Psoas muscle (tissue), 8 donors: ENCODE data around the gene PDK3. TPM values are rescaled to one million over a fixed set of nuclear protein-coding genes. Genes with fewer than 3 reads are reported as not detected.

ENCODE experiments used
- ATAC-seq, 4 donors: fragments of 200-7000 bp; cut with Tn5 transposase; one replicate each; pipeline ENCODE4 v1.9.1; 2020; ENCODE audit warnings: moderate library complexity in 3 of 4, mild to moderate bottlenecking in 2 of 4
- DNase-seq, 2 donors: peaks; one replicate each; pipeline ENCODE4 v3.0.0-alpha.2; 2020
- H3K27ac ChIP-seq: fragments of 200-600 bp; one replicate; pipeline ENCODE4 v1.8.0; 2022
- H3K27me3 ChIP-seq, 3 donors: fragments of 200-600 bp in 1 of 3; one replicate each; pipeline versions ENCODE4 v1.6.1 to v1.8.0; 2013 to 2022; ENCODE audit warnings: low read length in 2 of 3, mild to moderate bottlenecking in 2 of 3, moderate library complexity in 1 of 3; ENCODE audit not compliant: insufficient read depth in 3 of 3
- H3K36me3 ChIP-seq, 2 donors: fragments of 200-600 bp in 1 of 2; one replicate each; pipeline versions ENCODE4 v1.6.1 to v1.8.0; 2013 to 2022; ENCODE audit warnings: low read depth in 1 of 2, mild to moderate bottlenecking in 1 of 2, moderate library complexity in 1 of 2; ENCODE audit not compliant: insufficient read depth in 1 of 2
- H3K4me1 ChIP-seq: fragments of 200-600 bp; one replicate; pipeline ENCODE4 v1.8.0; 2022
- H3K4me3 ChIP-seq: fragments of 200-600 bp; one replicate; pipeline ENCODE4 v1.8.0; 2022; ENCODE audit warnings: mild to moderate bottlenecking
- H3K9me3 ChIP-seq: fragments of 200-600 bp; one replicate; pipeline ENCODE4 v1.8.0; 2022
- WGBS, 3 donors: extraction: QIAGEN DNeasy Blood & Tissue Kit; methylation state at CpG; one replicate each; pipeline versions ENCODE4 v1.1.6 to v1.1.7; 2013; 5-methylcytosine and 5-hydroxymethylcytosine counted together
- intact Hi-C, 2 donors: fragments of 100-400 bp; cut with DNase I; formaldehyde crosslinking; loops; one replicate each; pipeline versions ENCODE4 v1.11.0 to v1.14.2; 2022
- polyA plus RNA-seq, 3 donors: library from polyadenylated mRNA; stranded (reverse); fragments of 200-250 nt; gene quantifications; one replicate each; pipeline ENCODE4 v1.2.3, GENCODE V29; 2013
- total RNA-seq, 4 donors: library from RNA; stranded (reverse); fragmentation: NEBNext Ultra II Directional in 2 of 4; extraction: Animal tissue kit (Norgen Biotek cat#: 25700) in 2 of 4; gene quantifications; one replicate each; pipeline versions ENCODE4 v1.2.1 to v1.2.4, GENCODE V29; 2021 to 2023
- TF ChIP-seq, protein P1 (sequence below): fragments of 200-600 bp; IDR thresholded peaks from one replicate; pipeline ENCODE4 v1.8.0; 2022; ENCODE audit warnings: antibody characterized with exemption
- donor health status: healthy with polysubstance abuse.
- donor health status: DM: no; HTN: no; CAD: no; lungs with moderate emphysema.
- donor health status: Bipolar disorder and iron deficiency.
- donor health status: healthy.
- donor health status: DM: yes; HTN: yes; CAD: no.
- donor health status: DM: no; HTN: no; CAD: no.
- donor health status: DM: no; HTN: no; CAD: no.
- donor health status: DM: yes; HTN: yes; CAD: no.

The PDK3 gene
- total and polyA plus RNA-seq, 7 donors = 0.45 to 3.2 (median 1.7) TPM

DNA sequence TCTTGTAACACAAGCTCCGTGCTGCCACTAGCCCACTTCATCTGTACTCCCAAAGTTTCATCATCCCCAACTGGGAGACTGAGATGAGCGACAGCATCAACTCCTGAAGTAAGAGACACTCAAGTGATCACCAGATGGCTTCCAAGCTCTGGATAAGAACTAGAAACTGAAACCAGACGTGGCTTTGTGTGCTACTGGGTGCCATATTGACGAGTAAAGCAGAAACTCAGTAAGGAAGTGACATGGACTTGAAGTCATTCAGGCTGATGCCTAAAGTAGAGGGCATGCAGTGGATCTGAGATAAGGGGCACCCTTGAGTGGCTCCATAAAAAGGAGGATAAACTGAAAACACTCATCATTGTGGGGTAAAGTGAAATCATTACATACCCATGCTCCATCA is 109.7 kb downstream of the PDK3 start:
- intact Hi-C loops = no loop called here
- 61 to 94% (median 76%) methylated on average over 4 of the region's 4 CpGs for WGBS, 3 donors
- no peak overlapping the region for H3K4me3 ChIP-seq
- no peaks in the 10 kb centered on the region for H3K4me1 ChIP-seq
- ATAC-seq (no peak), DNase-seq (no peak)
- no peak overlapping the region for H3K27ac ChIP-seq
- no peaks in the 10 kb centered on the region for H3K36me3 ChIP-seq
- H3K27me3 ChIP-seq = no peaks in the 10 kb centered on the region
- no peaks in the 10 kb centered on the region for H3K9me3 ChIP-seq
- TF ChIP-seq, protein P1, sequence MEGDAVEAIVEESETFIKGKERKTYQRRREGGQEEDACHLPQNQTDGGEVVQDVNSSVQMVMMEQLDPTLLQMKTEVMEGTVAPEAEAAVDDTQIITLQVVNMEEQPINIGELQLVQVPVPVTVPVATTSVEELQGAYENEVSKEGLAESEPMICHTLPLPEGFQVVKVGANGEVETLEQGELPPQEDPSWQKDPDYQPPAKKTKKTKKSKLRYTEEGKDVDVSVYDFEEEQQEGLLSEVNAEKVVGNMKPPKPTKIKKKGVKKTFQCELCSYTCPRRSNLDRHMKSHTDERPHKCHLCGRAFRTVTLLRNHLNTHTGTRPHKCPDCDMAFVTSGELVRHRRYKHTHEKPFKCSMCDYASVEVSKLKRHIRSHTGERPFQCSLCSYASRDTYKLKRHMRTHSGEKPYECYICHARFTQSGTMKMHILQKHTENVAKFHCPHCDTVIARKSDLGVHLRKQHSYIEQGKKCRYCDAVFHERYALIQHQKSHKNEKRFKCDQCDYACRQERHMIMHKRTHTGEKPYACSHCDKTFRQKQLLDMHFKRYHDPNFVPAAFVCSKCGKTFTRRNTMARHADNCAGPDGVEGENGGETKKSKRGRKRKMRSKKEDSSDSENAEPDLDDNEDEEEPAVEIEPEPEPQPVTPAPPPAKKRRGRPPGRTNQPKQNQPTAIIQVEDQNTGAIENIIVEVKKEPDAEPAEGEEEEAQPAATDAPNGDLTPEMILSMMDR = no peak

DNA sequence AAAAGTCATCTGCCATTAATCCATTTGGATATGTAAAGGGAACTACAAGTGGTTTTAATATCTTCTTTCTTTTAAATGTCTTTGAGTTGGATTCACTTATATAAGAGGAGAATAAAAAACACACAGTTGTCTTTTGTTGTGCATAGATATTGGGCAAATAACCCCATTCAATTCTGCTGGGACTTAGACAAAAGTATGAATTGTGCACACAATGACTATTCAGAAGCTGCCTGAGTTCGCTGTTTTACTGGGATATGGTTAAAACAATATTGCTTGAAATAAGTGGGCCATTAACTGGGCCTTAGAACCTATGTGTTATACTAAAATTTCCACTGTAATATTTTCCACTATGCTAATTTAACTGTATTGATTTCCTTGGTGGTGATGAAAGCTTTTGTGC is 110.4 kb downstream of the PDK3 start:
- TF ChIP-seq, protein P1 = no peak
- ATAC-seq (no peak), DNase-seq (no peak)
- Histone ChIP-seq H3K9me3 (no peaks in the 10 kb centered on the region), H3K36me3 (no peaks in the 10 kb centered on the region), H3K27me3 (no peaks in the 10 kb centered on the region), H3K27ac (no peak overlapping the region), H3K4me3 (no peak overlapping the region), H3K4me1 (no peaks in the 10 kb centered on the region)
- 73 to 100% (median 90%) methylated on average over 1 of the region's 1 CpG for WGBS, 3 donors
- intact Hi-C loops = no loop called here

DNA sequence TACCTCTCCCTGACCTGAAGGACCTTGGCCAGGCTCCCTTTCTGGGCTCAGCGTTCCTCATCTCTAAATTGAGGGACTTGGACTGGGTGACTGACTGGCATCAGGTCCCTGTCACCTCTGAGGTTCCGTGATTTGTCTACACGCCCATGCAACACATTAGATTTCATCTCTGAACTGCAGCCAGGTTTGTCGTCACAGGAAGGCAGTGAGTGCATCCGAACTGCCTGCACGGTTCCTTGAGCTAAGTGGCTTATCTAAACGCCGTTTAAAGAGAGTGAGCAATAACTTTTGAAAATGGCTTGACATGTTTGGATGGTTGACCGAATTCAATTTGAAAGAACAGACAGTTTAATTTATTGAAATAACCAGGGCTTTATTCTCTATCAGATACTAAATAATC is 112.0 kb downstream of the PDK3 start:
- Histone ChIP-seq H3K36me3 (no peaks in the 10 kb centered on the region), H3K27ac (no peak overlapping the region), H3K9me3 (no peaks in the 10 kb centered on the region), H3K4me1 (no peaks in the 10 kb centered on the region), H3K27me3 (no peaks in the 10 kb centered on the region), H3K4me3 (no peak overlapping the region)
- 69 to 83% (median 73%) methylated on average over 9 of the region's 9 CpGs for WGBS, 3 donors
- intact Hi-C loops = no loop called here
- TF ChIP-seq, protein P1 = no peak
- ATAC-seq = no peak
- DNase-seq = no peak

Other genes starting within 250 kb of the PDK3 start
- not detected for gene SUPT20HL2, start 151.2 kb upstream of the PDK3 start, total RNA-seq
- gene SUPT20HL2, start 151.2 kb upstream of the PDK3 start, polyA plus RNA-seq = not detected
- not detected for gene SUPT20HL1, start 104.6 kb upstream of the PDK3 start, total RNA-seq
- gene SUPT20HL1, start 104.6 kb upstream of the PDK3 start, polyA plus RNA-seq = not detected
- under 1 TPM in 2 of 4 donors, not detected in 2; 0.22 to 0.41 TPM for gene PCYT1B, start 182.1 kb downstream of the PDK3 start, total RNA-seq
- gene PCYT1B, start 182.1 kb downstream of the PDK3 start, polyA plus RNA-seq = under 1 TPM; 0.01 to 0.08 (median 0.04) TPM
- 1 to 10 TPM; 6.4 to 9.4 (median 8.6) TPM for gene POLA1, start 228.6 kb downstream of the PDK3 start, total RNA-seq
- 1 to 10 TPM; 3.5 to 6.8 (median 3.6) TPM for gene POLA1, start 228.6 kb downstream of the PDK3 start, polyA plus RNA-seq